Cardiac muscle cell (in vitro differentiated cells and primary cell): Measurements from ENCODE around the gene GPR151. TPM values are rescaled to one million over a fixed set of nuclear protein-coding genes. Genes with fewer than 3 reads are reported as not detected.
A peak's percentile ranks its signal among the peaks of the same experiment; 100 is the strongest.

Experiments
- DNase-seq, 2 donors: peaks; one replicate each; pipeline versions ENCODE4 v3.0.0 to v3.0.0-alpha.2; 2010 to 2017; ENCODE audit warnings: low read depth in 1 of 2, low spot score in 1 of 2
- H3K27ac ChIP-seq: fragments of 200-600 bp; sonication (generic); 2 replicates; pipeline ENCODE4 v1.5.1; 2016
- H3K27me3 ChIP-seq: fragments of 200-600 bp; sonication (generic); 2 replicates; pipeline ENCODE4 v1.6.0; 2016; ENCODE audit warnings: control low read depth
- H3K36me3 ChIP-seq: fragments of 200-600 bp; sonication (generic); 2 replicates; pipeline ENCODE4 v1.5.1; 2016; ENCODE audit warnings: control low read depth
- H3K4me1 ChIP-seq: fragments of 200-600 bp; sonication (generic); 2 replicates; pipeline ENCODE4 v1.8.1; 2017; ENCODE audit warnings: low read depth, mild to moderate bottlenecking, mixed run types
- H3K4me3 ChIP-seq: fragments of 200-600 bp; sonication (generic); 2 replicates; pipeline ENCODE4 v1.5.1; 2016; ENCODE audit warnings: mild to moderate bottlenecking
- H3K9me3 ChIP-seq: fragments of 200-600 bp; sonication (generic); 2 replicates; pipeline ENCODE4 v1.5.1; 2017; ENCODE audit warnings: low read depth, mild to moderate bottlenecking, control low read depth
- polyA plus RNA-seq: library from polyadenylated mRNA; unstranded; fragments of >200 nt; fragmentation: Nextera tagmentation; extraction: Ambion mirVana; gene quantifications from 2 replicates; pipeline ENCODE4 v1.2.1, GENCODE V29; 2016
- total RNA-seq: library from RNA; depleted of rRNA; stranded (reverse); fragments of >200 nt; gene quantifications from 2 replicates; pipeline ENCODE4 v1.2.3, GENCODE V29; 2016
- TF ChIP-seq, protein P1 (sequence below): IDR thresholded peaks from 2 replicates; pipeline ENCODE4 v1.5.1; 2012; ENCODE audit warnings: low read depth, mild to moderate bottlenecking, low read length

GPR151 gene
- total and polyA plus RNA-seq, 2 experiments from 2014 or later, result not detected

DNA sequence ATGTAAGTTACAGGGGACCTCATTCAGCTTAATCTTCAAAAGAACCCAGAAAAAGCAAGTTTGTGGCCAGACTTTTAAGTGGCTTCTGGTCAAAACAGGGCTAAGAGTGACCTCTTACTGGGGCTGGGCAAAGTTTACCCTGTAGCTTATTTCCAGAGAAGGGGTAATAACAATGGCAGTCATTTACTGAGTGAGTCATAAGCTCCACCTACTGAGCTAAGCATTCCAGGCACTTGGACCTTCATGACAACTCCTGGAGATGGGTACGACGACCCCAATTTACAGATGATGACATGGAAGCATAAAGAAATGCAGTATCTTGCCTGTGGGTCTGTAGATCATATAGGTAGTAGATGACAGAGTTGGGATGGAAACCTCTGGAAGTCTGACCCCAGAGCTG lies 4.7 kb upstream of the GPR151 start:
- no peaks in the 10 kb centered on the region for H3K9me3 ChIP-seq
- peaks cover 8% of the 10 kb centered on the region for H3K4me1 ChIP-seq
- no peak for DNase-seq
- H3K36me3 ChIP-seq, result no peaks in the 10 kb centered on the region
- TF ChIP-seq, protein P1, sequence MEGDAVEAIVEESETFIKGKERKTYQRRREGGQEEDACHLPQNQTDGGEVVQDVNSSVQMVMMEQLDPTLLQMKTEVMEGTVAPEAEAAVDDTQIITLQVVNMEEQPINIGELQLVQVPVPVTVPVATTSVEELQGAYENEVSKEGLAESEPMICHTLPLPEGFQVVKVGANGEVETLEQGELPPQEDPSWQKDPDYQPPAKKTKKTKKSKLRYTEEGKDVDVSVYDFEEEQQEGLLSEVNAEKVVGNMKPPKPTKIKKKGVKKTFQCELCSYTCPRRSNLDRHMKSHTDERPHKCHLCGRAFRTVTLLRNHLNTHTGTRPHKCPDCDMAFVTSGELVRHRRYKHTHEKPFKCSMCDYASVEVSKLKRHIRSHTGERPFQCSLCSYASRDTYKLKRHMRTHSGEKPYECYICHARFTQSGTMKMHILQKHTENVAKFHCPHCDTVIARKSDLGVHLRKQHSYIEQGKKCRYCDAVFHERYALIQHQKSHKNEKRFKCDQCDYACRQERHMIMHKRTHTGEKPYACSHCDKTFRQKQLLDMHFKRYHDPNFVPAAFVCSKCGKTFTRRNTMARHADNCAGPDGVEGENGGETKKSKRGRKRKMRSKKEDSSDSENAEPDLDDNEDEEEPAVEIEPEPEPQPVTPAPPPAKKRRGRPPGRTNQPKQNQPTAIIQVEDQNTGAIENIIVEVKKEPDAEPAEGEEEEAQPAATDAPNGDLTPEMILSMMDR, result no peak
- H3K27ac ChIP-seq, result no peak overlapping the region
- peaks cover 9% of the 10 kb centered on the region for H3K27me3 ChIP-seq
- no peak overlapping the region for H3K4me3 ChIP-seq

DNA sequence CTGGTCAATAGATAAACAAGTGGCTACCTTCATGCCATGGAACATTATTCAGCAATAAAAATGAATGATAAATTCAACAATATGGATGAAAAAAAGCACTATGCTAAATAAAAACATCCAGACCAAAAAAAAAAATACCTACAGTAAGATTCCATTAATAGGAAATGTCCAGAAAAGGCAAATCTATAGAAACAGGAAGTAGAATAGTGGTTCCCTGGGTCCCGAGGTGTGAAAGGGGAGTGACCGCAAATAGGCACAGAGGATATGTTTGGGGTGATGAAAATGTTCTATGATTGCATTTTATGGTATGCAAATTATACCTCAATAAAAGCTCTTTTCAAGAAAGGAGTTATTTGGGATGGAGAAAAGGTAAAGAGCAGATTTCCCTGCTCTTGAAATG lies 3.6 kb upstream of the GPR151 start:
- TF ChIP-seq, protein P1, result no peak
- Histone ChIP-seq H3K4me1 (peaks cover 8% of the 10 kb centered on the region), H3K27me3 (peaks cover 8% of the 10 kb centered on the region), H3K27ac (no peak overlapping the region), H3K36me3 (no peaks in the 10 kb centered on the region), H3K4me3 (no peak overlapping the region), H3K9me3 (no peaks in the 10 kb centered on the region)
- no peak for DNase-seq

DNA sequence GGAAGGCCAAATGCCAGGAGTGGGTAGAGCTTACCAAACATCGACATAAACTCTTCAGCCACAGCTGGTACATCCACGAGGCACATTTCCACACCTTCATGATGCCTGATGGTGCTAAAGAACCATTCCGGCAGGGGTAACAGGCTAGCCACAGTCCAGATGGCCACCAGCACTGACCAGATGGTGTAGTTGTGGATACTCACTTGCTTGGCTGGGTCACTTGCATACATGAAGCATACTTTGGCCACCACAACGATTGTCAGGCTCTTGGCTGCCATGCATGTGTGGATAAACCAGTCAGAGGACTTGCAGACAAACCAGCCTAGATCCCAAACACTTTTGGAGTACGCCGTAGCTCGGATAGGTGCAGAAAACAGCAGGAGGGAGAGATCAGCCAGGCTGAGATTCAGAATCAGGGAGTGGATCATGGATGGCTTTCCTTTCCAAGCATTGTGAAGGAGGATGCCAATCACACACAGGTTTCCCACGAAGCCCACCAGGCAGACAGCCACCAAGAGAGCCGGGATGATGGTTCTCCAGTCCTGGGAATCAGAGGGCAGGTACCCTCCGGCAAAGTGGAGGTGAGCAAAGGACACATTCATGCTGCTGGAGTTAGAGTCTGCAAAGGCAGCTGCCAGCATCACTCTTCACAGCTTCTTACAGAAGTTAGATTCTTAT lies 378 bp downstream of the GPR151 start:
- DNase-seq, result no peak
- no peak overlapping the region for H3K4me3 ChIP-seq
- TF ChIP-seq, protein P1, result no peak

DNA sequence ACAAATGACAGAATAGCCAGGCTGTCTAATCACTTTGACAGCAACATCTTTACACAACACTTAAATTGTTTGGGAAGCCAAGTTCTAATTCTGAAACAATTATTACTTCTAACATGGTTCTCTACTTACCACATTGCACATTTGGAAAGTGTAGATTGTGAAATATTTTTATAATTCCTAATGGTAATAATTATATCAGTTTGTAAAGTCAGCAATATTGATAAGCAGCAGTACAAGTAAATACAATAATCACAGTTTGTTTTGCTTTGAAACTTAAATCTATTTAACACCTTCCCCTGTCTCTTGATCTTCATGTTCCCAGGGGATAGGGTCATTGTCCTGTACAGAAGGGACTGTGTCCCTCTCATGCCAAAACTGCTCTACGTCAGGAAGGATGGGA lies 1.4 kb downstream of the GPR151 start:
- Histone ChIP-seq H3K36me3 (peaks cover 23% of the 10 kb centered on the region), H3K4me1 (peaks cover 8% of the 10 kb centered on the region), H3K4me3 (no peak overlapping the region), H3K9me3 (no peaks in the 10 kb centered on the region), H3K27ac (peak overlapping the region; percentile 33), H3K27me3 (no peaks in the 10 kb centered on the region)
- no peak for DNase-seq
- TF ChIP-seq, protein P1, result no peak

More for the DNA sequence above, 378 bp downstream of the GPR151 start:
- H3K27ac ChIP-seq, result no peak overlapping the region
- H3K4me1 ChIP-seq, result peaks cover 8% of the 10 kb centered on the region
- peaks cover 14% of the 10 kb centered on the region for H3K36me3 ChIP-seq
- H3K27me3 ChIP-seq, result no peaks in the 10 kb centered on the region
- no peaks in the 10 kb centered on the region for H3K9me3 ChIP-seq

DNA sequence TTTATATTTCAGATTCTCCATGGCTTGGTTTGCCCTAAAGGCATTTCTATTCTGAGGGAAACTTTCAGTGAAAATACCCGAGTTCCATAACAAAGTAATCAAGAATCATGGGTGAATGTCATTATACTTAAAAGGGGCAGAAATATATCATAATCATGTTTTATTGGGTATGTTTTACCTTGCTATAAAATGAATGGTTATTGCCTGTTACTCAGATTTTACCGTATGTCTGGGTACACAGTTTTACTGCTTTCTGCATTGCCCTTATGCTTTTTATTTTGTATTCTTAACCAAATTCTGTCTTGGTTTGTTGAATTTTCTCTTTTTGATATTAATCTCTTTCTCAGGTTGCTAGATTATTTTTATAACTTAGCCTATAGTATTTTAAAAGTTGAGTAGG lies 2.5 kb downstream of the GPR151 start:
- Histone ChIP-seq H3K36me3 (peaks cover 34% of the 10 kb centered on the region), H3K4me3 (no peak overlapping the region), H3K9me3 (no peaks in the 10 kb centered on the region), H3K27ac (no peak overlapping the region), H3K27me3 (no peaks in the 10 kb centered on the region), H3K4me1 (peaks cover 8% of the 10 kb centered on the region)
- TF ChIP-seq, protein P1, result no peak
- DNase-seq, result no peak
